ENCODE data around the gene WDR47. TPM values are rescaled to one million over a fixed set of nuclear protein-coding genes. Genes with fewer than 3 reads are reported as not detected.
"Not testable (repeated sequence)": the region's sequence is repeated elsewhere in the genome, so short reads cannot be mapped to it uniquely, and the experiment has no call there.

The WDR47 gene
- total and polyA plus RNA-seq, 4 donors = 5.6 to 24.1 (median 15.3) TPM

GRCh38 chr1:108949044-108949443 lies 92.9 kb downstream of the WDR47 start:
- peaks cover 2 to 4% of the 10 kb centered on the region in 2 donors for H3K36me3 ChIP-seq (ENCODE audit: control insufficient read depth in 1 of 2, insufficient read depth in 2 of 2, low read length in 1 of 2)
- ATAC-seq (ENCODE audit: low FRiP score) (no peak), DNase-seq (no peak)
- no peak overlapping the region for H3K27ac ChIP-seq (ENCODE audit: low read depth in 1 of 2, low read length in 2 of 2)
- peaks cover 0 to 8% of the 10 kb centered on the region in 2 donors for H3K4me1 ChIP-seq (ENCODE audit: control insufficient read depth in 1 of 2, insufficient read depth in 2 of 2, low read length in 2 of 2)
- no peak overlapping the region for H3K4me3 ChIP-seq (ENCODE audit: low read length in 2 of 2)
- 83 to 84% methylated on average over 4 of the region's 4 CpGs for WGBS, 2 donors
- intact Hi-C loops (cut with DNase I) = no loop called here
- no peaks in the 10 kb centered on the region for H3K27me3 ChIP-seq (ENCODE audit: control insufficient read depth in 1 of 2, insufficient read depth in 2 of 2, low read length in 1 of 2)
- no peaks in the 10 kb centered on the region for H3K9me3 ChIP-seq (ENCODE audit: control insufficient read depth, low read length)

GRCh38 chr1:108947871-108948525 lies 93.9 kb downstream of the WDR47 start:
- peaks cover 0 to 4% of the 10 kb centered on the region in 2 donors for H3K4me1 ChIP-seq (ENCODE audit: control insufficient read depth in 1 of 2, insufficient read depth in 2 of 2, low read length in 2 of 2)
- intact Hi-C loops (cut with DNase I) = no loop called here
- no peaks in the 10 kb centered on the region for H3K9me3 ChIP-seq (ENCODE audit: control insufficient read depth, low read length)
- H3K4me3 ChIP-seq (ENCODE audit: low read length in 2 of 2) = no peak overlapping the region
- 9 to 10% methylated on average over 6 of the region's 6 CpGs for WGBS, 2 donors
- no peak overlapping the region for H3K27ac ChIP-seq (ENCODE audit: low read depth in 1 of 2, low read length in 2 of 2)
- H3K36me3 ChIP-seq (ENCODE audit: control insufficient read depth in 1 of 2, insufficient read depth in 2 of 2, low read length in 1 of 2) = peaks cover 2 to 4% of the 10 kb centered on the region in 2 donors
- no peaks in the 10 kb centered on the region for H3K27me3 ChIP-seq (ENCODE audit: control insufficient read depth in 1 of 2, insufficient read depth in 2 of 2, low read length in 1 of 2)
- no peak for ATAC-seq (ENCODE audit: low FRiP score)
- DNase-seq = no peak

- peaks cover 8 to 11% of the 10 kb centered on the region in 2 donors for H3K36me3 ChIP-seq (ENCODE audit: control insufficient read depth in 1 of 2, insufficient read depth in 2 of 2, low read length in 1 of 2)
- no peak overlapping the region for H3K27ac ChIP-seq (ENCODE audit: low read depth in 1 of 2, low read length in 2 of 2)
- no peak for DNase-seq
- intact Hi-C loops (cut with DNase I) = no loop called here
- H3K27me3 ChIP-seq (ENCODE audit: control insufficient read depth in 1 of 2, insufficient read depth in 2 of 2, low read length in 1 of 2) = no peaks in the 10 kb centered on the region
- no peaks in the 10 kb centered on the region for H3K4me1 ChIP-seq (ENCODE audit: control insufficient read depth in 1 of 2, insufficient read depth in 2 of 2, low read length in 2 of 2)
- H3K4me3 ChIP-seq (ENCODE audit: low read length in 2 of 2) = no peak overlapping the region
- 94% methylated on average over 9 of the region's 9 CpGs for WGBS, 2 donors
- ATAC-seq (ENCODE audit: low FRiP score) = no peak
- H3K9me3 ChIP-seq (ENCODE audit: control insufficient read depth, low read length) = no peaks in the 10 kb centered on the region
Observed at GRCh38 chr1:108936170-108936569, 105.7 kb downstream of the WDR47 start.

- Histone ChIP-seq H3K27ac (ENCODE audit: low read depth in 1 of 2, low read length in 2 of 2) (no peak overlapping the region), H3K4me3 (ENCODE audit: low read length in 2 of 2) (no peak overlapping the region), H3K4me1 (ENCODE audit: control insufficient read depth in 1 of 2, insufficient read depth in 2 of 2, low read length in 2 of 2) (no peaks in the 10 kb centered on the region), H3K9me3 (ENCODE audit: control insufficient read depth, low read length) (no peaks in the 10 kb centered on the region), H3K27me3 (ENCODE audit: control insufficient read depth in 1 of 2, insufficient read depth in 2 of 2, low read length in 1 of 2) (no peaks in the 10 kb centered on the region), H3K36me3 (ENCODE audit: control insufficient read depth in 1 of 2, insufficient read depth in 2 of 2, low read length in 1 of 2) (peaks cover 8 to 11% of the 10 kb centered on the region in 2 donors)
- WGBS, 2 donors = 84 to 90% methylated on average over 5 of the region's 5 CpGs
- DNase-seq (no peak), ATAC-seq (ENCODE audit: low FRiP score) (no peak)
- intact Hi-C loops (cut with DNase I) = no loop called here
Observed at GRCh38 chr1:108933944-108934343, 108.0 kb downstream of the WDR47 start.

- H3K27ac ChIP-seq (ENCODE audit: low read depth in 1 of 2, low read length in 2 of 2); H3K4me1 ChIP-seq (ENCODE audit: control insufficient read depth in 1 of 2, insufficient read depth in 2 of 2, low read length in 2 of 2); H3K27me3 ChIP-seq (ENCODE audit: control insufficient read depth in 1 of 2, insufficient read depth in 2 of 2, low read length in 1 of 2); H3K4me3 ChIP-seq (ENCODE audit: low read length in 2 of 2); intact Hi-C loops (cut with DNase I); DNase-seq; H3K36me3 ChIP-seq (ENCODE audit: control insufficient read depth in 1 of 2, insufficient read depth in 2 of 2, low read length in 1 of 2); ATAC-seq (ENCODE audit: low FRiP score); H3K9me3 ChIP-seq (ENCODE audit: control insufficient read depth, low read length): not testable (repeated sequence)
- 92 to 95% methylated on average over 1 of the region's 1 CpG for WGBS, 2 donors
Observed at GRCh38 chr1:108927565-108927964, 114.3 kb downstream of the WDR47 start.

GRCh38 chr1:108925920-108926319 lies 116.0 kb downstream of the WDR47 start:
- Histone ChIP-seq H3K4me1 (ENCODE audit: control insufficient read depth in 1 of 2, insufficient read depth in 2 of 2, low read length in 2 of 2) (no peaks in the 10 kb centered on the region), H3K9me3 (ENCODE audit: control insufficient read depth, low read length) (no peaks in the 10 kb centered on the region), H3K27me3 (ENCODE audit: control insufficient read depth in 1 of 2, insufficient read depth in 2 of 2, low read length in 1 of 2) (no peaks in the 10 kb centered on the region), H3K4me3 (ENCODE audit: low read length in 2 of 2) (no peak overlapping the region), H3K36me3 (ENCODE audit: control insufficient read depth in 1 of 2, insufficient read depth in 2 of 2, low read length in 1 of 2) (peaks cover 5% of the 10 kb centered on the region in 2 donors), H3K27ac (ENCODE audit: low read depth in 1 of 2, low read length in 2 of 2) (no peak overlapping the region)
- ATAC-seq (ENCODE audit: low FRiP score) (no peak), DNase-seq (no peak)
- 87 to 90% methylated on average over 2 of the region's 2 CpGs for WGBS, 2 donors
- intact Hi-C loops (cut with DNase I) = no loop called here

Other genes with a start within 250 kb of the WDR47 start
- gene AKNAD1, start 185.0 kb downstream of the WDR47 start, total RNA-seq = under 1 TPM in 1 of 2 donors, not detected in 1; 0.72 TPM
- gene AKNAD1, start 185.0 kb downstream of the WDR47 start, polyA plus RNA-seq = not detected
- gene GPSM2, start 165.1 kb downstream of the WDR47 start, total RNA-seq = 10 to 100 TPM in 1 of 2 donors, 1 to 10 TPM in 1; 6.2 to 24.1 TPM
- gene GPSM2, start 165.1 kb downstream of the WDR47 start, polyA plus RNA-seq = 1 to 10 TPM; 1.2 to 6.3 TPM
- 10 to 100 TPM; 33.7 to 36.8 TPM for gene CLCC1, start 78.6 kb downstream of the WDR47 start, total RNA-seq
- 10 to 100 TPM; 10.3 to 16.2 TPM for gene CLCC1, start 78.6 kb downstream of the WDR47 start, polyA plus RNA-seq
- gene TAF13, start 33.9 kb upstream of the WDR47 start, total RNA-seq = 10 to 100 TPM; 40.7 to 71.2 TPM
- 100 to 1,000 TPM in 1 of 2 donors, 10 to 100 TPM in 1; 30.5 to 111 TPM for gene TAF13, start 33.9 kb upstream of the WDR47 start, polyA plus RNA-seq
- 10 to 100 TPM; 42.2 to 43.2 TPM for gene TMEM167B, start 48.7 kb upstream of the WDR47 start, total RNA-seq
- gene TMEM167B, start 48.7 kb upstream of the WDR47 start, polyA plus RNA-seq = 10 to 100 TPM; 26.7 to 28.1 TPM
- gene ELAPOR1, start 72.0 kb upstream of the WDR47 start, total RNA-seq = 1 to 10 TPM in 1 of 2 donors, under 1 TPM in 1; 0.55 to 1.5 TPM
- 1 to 10 TPM in 1 of 2 donors, under 1 TPM in 1; 0.15 to 6.0 TPM for gene ELAPOR1, start 72.0 kb upstream of the WDR47 start, polyA plus RNA-seq
- 100 to 1,000 TPM; 116 to 117 TPM for gene SARS1, start 171.8 kb upstream of the WDR47 start, total RNA-seq
- 100 to 1,000 TPM; 109 to 159 TPM for gene SARS1, start 171.8 kb upstream of the WDR47 start, polyA plus RNA-seq
- gene CELSR2, start 207.4 kb upstream of the WDR47 start, total RNA-seq = 1 to 10 TPM; 1.6 to 4.2 TPM
- 1 to 10 TPM in 1 of 2 donors, under 1 TPM in 1; 0.38 to 2.1 TPM for gene CELSR2, start 207.4 kb upstream of the WDR47 start, polyA plus RNA-seq
- gene PSRC1, start 241.0 kb upstream of the WDR47 start, total RNA-seq = 1 to 10 TPM; 2.2 to 4.2 TPM
- 1 to 10 TPM; 1.3 to 7.8 TPM for gene PSRC1, start 241.0 kb upstream of the WDR47 start, polyA plus RNA-seq

Data from aorta (tissue), 5 donors.